NOMO-1 treated with dmso at 0.1 percent for 144 hours (cell line): ENCODE data around the gene PEX26.
"Not testable (repeated sequence)": the region's sequence is repeated elsewhere in the genome, so short reads cannot be mapped to it uniquely, and the experiment has no call there.

Experiments
- DNase-seq: peaks from one replicate; lab custom pipeline; 2025; ENCODE audit not compliant: unreplicated experiment; lab: John Stamatoyannopoulos, UW

The PEX26 gene

DNA sequence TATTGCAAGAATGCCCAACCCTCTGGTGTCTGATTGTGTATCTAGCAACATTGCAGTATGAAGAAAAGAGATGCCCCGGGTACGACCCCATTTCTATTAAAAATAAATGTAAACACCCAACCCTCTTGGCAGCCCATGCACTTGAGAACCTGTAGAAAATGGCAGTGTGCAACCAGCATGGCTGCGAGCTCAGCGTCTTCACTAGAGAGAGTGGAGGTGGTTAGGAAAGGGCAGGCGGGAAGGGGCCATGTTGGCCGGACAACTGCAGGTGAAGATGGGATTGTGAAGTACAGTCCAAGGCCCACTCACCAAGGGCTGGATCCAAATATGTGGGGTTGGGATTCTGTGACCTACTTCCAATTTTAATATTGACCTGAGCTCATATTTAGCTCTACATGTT is 15.9 kb downstream of the PEX26 start:
- DNase-seq, result no peak

DNA sequence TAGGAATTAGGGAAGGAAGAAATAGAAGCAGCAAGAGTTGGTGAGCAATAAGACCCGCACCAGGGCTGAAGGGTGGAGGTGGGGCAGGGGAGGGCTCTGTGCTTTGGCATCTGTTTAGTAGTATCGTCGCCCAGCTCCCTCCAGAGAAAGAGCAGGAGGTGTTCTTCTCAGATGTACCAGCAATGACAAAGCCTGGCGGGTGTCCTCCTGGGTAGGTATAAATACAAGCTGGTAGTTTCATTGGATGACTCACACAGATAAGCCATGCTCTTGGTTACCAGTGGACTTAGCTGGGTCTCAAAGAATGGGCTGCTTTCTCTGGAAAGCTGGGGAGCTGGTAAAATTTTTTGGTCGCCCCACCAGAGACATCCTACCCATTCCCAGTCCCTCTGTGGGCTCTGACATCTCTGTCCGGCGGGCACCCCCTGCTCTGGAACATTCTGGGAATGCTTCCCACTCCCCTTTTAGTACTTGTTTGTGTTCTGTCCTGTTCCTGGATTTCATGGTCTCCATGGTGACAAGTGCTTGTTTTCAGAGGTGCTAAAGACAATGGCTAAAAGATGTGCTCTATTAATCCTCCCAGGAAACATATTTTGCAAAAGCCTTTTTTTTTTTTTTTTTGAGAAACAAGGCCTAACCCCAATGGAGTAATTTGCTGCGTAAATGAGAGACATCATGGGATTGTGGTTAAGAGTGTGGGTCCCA is 17.5 kb downstream of the PEX26 start:
- DNase-seq, result no peak

DNA sequence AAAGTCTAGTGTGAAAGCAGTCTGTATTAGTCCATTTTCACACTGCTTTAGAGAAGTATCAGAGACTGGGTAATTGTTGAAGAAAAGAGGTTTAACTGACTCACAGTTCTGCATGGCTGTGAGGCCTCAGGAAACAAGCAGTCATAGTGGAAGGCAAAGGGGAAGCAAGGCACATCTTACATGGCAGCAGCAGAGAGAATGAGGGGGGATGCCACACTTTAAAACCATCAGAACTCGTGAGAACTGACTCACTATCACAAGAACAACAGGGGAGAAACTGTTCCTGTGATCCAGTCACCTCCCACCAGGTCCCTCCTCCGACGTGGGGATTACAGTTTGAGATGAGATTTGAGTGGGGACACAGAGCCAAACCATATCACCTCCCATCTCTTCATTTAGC is 19.0 kb downstream of the PEX26 start:
- no peak for DNase-seq

DNA sequence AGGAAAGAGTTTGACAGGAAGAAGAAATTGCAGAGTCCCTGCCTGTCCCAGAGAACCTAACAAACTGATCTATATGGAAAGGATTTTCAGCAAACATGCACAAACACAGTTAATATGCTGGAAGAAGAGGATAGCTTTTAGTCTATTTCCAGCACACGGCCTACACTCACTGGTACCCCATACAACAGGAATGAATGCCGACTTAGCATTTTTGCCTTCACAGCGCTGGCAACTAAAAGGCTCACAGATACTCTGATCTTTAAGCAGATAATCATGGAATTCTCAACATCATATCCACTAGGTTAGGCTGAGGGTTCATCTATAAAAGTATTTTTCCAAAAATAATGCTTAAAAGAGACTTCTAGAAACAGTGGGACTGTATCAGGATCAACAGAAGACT is 23.0 kb downstream of the PEX26 start:
- DNase-seq, result no peak

DNA sequence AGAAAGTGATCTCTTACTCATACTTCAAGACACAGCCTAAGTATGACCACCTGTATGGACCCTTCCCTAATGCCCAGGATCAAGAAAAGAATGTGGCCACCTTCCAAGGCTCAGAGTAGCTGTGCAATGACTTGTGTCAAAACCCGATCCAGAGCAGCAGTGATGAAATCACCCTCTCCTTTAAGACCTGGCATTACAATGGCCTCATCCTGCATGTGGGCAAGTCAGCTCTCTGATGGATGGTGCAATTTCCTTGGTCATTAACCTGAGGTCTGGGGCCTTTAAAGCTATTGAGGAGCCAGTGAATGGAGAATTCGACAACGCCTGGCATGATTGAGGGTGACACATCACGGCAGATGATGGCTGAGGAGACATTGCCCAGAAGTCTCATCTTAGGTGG is 23.7 kb downstream of the PEX26 start:
- peak; percentile 21 for DNase-seq

DNA sequence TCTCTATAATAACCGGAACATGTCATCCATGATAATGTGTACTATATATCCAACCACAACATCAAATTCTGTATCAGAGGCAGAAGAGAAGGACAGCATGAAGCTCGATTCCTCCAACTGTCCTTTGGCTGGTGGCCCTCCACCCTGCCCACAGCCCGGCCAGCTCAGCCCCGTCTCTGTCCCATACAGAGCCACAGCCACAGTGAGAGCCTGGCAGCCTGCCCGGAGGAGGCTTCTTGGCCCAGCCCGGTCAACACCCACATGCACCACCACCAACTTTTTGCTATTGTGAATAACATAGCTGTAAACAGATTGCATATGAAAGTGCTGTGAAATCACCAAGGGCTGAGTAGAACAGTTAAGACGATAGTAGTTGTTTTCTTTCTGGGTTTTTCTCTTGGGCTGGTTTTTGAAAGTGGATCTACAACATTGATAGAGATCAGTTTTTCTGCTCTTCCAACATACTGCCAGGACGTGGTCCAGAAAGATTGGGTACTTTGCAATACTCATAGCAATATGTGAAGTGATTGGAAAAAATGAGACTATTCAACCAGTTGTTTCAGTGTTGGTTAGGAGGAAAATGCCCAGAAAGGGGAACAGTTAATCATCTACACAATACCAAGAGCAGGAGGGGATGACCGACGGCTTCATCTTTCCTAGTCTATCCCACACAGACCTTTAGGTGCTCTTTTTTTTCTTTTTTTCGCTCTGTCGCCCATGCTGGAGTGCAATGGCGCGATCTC is 25.9 kb downstream of the PEX26 start:
- DNase-seq, result no peak

DNA sequence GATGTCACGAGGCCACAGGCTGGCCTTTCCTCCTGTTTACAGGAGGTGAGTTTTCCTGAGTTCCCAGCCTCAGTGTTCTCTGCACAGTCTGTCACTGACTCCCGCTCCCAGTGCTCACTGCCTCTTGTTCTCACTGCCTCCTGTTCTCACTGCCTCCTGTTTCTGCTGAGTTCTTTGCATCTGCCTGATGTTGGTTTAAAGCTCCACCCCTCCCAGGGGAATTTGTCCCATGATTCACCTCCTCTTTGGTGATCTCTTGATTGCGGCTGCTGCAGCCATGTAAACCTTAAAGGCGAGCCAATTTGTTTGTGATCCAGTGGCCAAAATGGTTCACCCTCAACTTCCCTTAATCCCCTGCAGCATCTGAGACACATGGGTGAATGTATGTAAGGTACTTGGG is 26.8 kb downstream of the PEX26 start:
- DNase-seq, result no peak

DNA sequence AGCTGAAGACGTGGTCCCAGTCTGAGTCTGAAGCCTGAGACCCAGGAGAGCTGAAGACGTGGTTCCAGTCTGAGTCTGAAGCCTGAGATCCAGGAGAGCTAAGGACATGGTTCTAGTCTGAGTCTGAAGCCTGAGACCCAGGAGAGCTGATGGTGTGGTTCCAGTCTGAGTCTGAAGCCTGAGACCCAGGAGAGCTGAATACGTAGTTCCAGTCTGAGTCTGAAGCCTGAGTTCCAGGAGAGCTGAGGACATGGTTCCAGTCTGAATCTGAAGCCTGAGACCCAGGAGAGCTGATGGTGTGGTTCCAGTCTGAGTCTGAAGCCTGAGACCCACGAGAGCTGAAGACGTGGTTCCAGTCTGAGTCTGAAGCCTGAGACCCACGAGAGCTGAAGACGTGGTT is 28.2 kb downstream of the PEX26 start:
- not testable (repeated sequence) for DNase-seq

DNA sequence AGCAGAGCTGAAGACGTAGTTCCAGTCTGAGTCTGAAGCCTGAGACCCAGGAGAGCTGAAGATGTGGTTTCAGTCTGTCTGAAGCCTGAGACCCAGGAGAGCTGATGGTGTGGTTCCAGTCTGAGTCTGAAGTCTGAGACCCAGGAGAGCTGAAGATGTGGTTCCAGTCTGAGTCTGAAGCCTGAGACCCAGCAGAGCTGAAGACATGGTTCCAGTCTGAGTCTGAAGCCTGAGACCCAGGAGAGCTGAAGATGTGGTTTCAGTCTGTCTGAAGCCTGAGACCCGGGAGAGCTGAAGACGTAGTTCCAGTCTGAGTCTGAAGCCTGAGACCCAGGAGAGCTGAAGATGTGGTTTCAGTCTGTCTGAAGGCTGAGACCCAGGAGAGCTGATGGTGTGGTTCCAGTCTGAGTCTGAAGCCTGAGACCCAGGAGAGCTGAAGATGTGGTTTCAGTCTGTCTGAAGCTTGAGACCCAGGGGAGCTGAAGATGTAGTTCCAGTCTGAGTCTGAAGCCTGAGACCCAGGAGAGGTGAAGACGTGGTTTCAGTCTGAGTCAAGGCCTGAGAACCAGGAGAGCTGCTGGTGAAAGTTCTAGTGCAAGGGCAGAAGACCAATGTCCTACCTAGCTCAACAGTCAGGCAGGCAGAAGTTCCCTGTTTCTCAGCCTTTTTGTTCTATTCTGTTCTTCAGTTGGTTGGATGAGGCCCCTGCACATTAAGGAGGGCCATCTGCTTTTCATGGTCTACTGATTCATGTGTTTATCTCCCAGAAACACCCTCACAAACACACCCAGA is 29.0 kb downstream of the PEX26 start:
- not testable (repeated sequence) for DNase-seq

DNA sequence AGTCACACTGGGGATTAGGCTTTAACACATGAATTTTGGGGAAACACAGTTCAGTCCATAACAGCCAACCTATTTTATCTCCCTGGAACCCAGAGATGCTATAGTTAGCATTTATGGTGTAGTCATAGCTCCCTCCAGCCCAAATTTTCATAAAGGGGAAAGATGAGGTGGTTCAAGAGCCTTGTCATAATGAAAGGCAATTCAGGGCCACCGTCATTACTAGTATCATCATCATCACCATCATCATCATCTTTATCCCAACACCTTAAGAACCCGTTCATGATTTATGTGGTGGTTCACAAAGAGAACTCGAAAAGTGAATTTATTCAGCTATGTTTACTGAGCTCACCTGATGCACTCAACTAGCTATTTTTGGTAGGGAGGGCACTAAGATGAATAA is 30.4 kb downstream of the PEX26 start:
- no peak for DNase-seq

DNA sequence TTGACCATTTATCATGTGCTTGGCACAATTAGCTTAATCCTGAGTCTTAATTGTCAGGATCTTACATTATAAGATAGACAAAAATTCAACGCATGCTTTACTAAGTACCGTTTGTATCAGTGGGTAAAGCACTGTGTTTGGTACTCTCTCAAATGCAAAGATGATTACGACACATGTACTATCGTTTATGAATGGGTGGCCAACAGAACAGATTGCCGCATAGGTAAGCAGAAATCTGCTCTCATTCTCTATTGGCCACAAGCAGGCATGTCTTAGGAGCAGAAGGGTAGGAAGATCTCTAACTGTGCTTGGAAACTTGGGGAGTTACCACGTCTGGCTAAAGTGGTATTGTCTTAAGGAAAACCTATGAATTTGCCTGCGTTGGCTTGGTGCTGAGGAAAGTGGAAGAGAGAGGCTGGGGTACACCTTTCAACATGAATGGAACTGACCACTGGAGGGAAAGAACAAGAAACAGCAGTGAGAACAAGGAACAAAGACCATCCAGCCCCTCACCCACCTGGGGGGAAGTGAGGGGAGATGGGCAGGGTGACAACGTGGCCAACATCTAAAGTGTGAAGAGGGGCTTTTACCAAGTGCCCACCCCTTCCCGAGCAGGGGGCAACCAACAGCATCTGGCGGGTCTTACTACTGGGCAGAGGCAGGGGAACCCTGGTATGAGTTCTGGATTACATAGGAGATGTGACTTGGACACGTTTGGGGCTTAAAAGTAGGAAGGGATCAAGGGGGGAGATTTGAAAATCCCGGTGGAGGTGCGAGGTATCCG is 31.8 kb downstream of the PEX26 start:
- DNase-seq, result no peak

DNA sequence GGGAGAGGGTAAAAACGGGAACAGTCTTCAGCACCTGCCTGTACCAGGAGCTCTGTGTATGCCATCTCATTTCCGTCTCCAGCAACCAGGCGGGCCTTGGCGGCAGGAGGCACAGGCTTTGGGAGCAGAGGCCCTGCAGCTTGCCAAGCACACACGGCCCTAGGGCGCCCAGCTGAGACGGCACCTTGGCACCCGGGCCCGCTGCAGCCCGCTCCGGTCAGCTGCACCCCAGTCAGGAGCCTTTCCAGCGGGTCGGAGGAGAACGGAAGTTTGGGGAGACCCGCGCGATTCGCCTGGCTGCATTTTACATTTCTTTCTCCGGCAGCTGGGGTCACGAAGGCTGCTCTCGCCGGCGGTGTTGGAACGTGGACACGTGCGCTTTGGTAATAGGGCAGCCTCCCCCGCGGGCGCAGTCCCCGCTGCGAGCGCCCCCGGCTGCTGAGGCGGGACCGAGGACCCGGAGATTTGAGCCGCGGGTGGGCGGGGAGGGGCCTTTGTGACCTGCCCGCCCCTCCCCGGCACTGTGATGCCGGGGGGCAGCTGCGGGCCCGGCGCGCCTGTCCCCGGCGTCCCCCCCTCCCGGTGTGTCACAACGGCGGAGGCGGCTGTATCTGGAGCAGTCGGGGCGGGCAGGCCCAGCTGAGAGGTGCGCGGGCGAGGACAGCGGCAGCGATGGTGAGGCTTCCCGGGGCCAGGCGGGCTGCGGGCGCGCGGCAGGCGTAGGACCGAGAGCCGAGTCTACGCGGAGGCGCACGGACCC is 32.6 kb downstream of the PEX26 start, which contains the start of gene TUBA8:
TUBA8 (plus strand) TSS at position 616 of the 760 bp plus-strand sequence; CDS start at position 673, 57 bp downstream.
- no peak for DNase-seq

DNA sequence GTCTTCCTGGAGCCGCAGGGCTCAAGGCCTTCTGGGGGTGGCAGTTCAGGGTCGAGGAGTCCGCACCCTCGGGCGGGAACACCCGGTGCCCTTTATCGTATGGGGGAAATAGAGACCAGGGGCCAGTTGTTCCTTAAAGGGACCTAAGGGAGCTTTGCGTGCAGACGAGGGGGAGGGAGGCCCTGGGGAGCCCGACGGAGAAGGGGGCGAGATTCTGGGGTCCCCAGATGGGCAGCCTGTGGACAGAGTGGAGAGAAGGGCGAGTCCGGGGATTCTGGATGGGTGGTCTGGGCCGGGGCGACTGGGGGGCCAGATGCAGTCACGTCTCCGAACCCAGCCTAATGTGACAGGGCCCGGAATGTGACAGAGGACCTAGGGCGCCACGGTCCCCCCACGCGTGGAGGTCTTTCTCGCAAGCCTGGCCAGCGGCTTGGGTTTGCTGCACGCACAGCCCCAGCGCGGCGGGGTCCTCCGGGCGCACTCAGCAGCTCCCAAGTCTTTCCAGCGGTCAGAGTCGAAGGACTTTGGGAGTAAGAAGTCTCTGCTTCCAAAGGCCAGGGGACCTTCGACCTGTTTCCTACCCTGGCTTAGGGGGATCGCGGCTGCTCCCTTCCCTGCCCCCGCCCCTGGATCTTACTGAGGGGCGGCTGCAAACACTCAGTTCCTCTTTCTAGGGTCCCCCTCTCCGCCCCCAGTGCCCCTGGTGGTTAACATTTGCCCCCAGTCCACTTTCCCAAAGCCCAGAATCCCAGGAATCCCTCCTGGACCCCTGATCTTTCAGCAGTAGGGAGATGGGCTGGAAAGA is 33.4 kb downstream of the PEX26 start:
- no peak for DNase-seq

DNA sequence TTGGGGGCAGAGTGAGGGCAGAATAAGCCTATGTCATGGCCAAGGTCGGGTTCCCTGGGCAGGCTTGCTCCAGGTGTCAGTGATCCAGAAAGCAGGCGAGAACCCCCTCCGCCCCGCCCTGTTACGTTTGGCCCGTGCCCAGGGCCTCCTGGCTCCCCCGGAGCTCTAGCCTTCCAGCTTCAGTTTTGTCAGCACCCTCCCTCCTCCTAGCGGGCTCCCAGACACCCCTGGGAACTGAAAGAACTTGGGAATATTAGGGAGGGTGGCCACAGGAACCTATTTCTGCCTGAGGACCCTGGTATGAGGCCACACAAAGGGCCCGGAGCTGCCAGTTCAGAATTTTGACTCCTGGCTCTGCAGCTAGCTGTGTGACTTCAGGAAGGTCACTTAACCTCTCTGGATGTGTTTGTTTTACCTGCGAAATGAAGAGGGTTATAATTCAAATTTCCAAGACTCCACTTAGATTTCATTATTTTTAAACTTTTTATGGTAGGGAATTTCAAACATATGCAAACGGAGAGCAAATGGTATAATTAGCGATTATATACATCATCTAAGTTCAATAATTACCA is 34.1 kb downstream of the PEX26 start:
- DNase-seq, result no peak

DNA sequence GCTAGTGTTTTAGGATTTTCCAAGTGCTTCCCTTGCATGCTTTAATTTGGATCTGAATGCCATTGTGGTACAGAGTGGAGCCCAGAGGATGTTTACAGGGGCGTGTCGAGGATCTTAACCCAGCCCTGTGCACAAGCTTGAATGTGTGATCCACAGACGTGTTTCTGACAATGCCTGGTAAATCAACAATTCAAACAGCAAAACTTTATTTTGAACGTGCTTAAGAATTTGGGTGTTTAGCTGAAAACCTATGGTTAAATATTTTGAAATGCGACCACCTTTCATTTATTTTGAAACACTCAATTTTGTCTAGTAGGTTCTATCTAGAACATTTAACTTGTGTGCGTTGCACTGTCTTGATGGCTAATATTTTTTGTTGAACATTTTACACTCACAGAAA is 34.6 kb downstream of the PEX26 start:
- no peak for DNase-seq

DNA sequence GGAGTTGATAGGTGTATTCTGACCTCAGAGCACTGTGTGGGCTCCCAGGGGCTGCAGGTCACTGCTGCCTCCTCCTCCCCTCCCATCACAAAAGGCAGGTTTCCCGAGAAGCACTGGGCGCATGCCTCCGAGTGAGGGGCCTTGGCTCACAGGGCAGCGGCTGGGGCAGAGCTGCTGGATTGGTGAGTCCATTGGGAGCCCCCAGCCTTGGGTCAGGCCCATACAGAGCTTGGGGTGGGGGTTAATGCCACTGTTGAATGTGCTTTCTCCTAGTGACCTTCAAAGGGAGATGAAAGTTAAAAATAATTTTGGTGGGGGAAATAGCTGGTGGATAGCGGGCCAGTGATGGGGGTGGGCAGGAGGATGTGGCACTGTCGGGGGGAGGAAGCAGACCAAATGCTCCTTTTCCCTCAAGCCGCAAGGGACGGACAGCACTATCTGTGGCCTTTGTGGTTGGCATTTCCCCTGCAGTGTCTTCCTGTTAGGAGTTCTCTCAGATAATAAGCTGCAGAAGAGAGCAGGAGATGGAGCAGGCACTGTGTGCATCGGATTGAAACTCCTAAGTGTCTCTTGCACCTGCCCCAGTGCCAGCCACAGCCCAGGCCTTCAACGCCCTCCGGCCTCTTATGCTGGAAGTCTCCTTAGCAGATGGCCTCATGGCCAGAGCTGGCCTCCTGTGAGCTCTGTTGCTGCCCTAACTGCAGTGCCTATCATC is 36.0 kb downstream of the PEX26 start:
- no peak for DNase-seq

DNA sequence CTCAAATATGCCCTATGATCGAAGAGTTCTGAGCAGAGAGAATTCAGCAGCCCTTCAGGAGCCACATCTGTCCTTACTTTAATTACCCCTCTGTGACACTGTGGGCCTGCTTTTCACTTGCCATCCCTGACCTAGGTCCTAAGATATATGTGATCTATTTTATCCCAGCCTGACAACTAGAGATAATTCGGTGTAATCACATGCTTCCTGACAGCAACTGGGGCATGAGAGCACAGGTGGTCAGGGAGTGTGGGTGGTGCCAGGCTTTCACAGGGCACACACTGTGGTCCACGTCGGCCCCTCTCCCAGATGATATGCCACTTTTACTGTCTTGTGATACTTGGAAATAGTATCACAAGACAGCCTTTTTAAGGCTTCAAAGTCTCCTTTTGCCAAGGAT is 36.7 kb downstream of the PEX26 start:
- DNase-seq, result no peak

DNA sequence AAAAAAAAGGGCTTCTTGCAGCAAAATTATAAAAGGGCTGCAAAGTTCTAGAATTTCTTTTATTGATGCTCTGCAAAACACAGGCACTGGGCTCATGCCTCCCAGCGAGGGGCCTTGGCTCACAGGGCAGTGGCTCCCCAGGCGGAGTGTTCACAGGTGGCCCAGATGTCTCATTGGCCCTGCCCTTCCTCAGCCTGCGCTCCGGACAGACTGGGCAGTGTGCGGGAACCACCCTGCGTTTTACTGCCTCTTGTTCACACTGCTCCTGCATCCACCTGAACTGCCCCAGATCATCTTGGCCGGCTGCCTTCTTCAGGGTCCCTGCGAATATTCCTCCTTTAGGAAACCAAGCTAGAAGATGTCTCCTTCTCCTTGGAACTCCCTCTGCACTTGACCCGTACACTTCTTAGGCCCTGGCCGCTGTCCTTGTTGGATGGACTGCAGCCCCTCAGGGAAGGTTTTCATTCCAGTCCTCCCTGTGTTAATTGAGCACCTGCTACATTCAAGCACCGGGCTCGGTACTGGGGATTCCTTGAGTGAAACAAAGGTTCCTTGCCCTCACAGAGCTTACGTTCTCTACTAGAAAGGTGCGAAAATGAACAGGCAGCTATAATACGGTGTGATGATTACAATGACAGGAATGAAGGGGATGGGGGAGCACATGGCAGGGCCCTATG is 37.3 kb downstream of the PEX26 start:
- no peak for DNase-seq
